ENCODE data around the gene SLFNL1.

- TF ChIP-seq CTCF (conservative IDR thresholded peaks at IDR 0.05 in 1 of 2, IDR thresholded peaks at IDR 0.05 in 1 of 2; ENCODE audit: low read depth in 1 of 2, low read length in 2 of 2), result no peak
- TF ChIP-seq EZH2 (IDR thresholded peaks at IDR 0.05; ENCODE audit: low read length, missing control alignments), result no peak
Measured at GRCh38 chr1:41056907-41057306, 35.4 kb upstream of the SLFNL1 start.
